Right ventricle myocardium superior (tissue), 1 donor: ENCODE results near the gene MOB4. TPM values are rescaled to one million over a fixed set of nuclear protein-coding genes. Genes with fewer than 3 reads are reported as not detected.
"Not testable (repeated sequence)": the region's sequence is repeated elsewhere in the genome, so short reads cannot be mapped to it uniquely, and the experiment has no call there.

ENCODE experiments used
- ATAC-seq: fragments of 200-7000 bp; cut with Tn5 transposase; one replicate; pipeline ENCODE4 v1.9.1; 2020; ENCODE audit warnings: mild to moderate bottlenecking; ENCODE audit not compliant: poor library complexity
- DNase-seq: peaks from one replicate; pipeline ENCODE4 v3.0.0-alpha.2; 2020
- intact Hi-C: fragments of 100-400 bp; cut with DNase I; formaldehyde crosslinking; loops from one replicate; pipeline ENCODE4 v1.11.2; 2022
- long read RNA-seq: library from polyadenylated mRNA; unstranded; transcript quantifications from one replicate; pipeline ENCODE4 v2.0.0, GENCODE V29; 2021
- total RNA-seq: library from RNA; stranded (reverse); fragmentation: NEBNext Ultra II Directional; extraction: Animal tissue kit (Norgen Biotek cat#: 25700); gene quantifications from one replicate; pipeline ENCODE4 v1.2.1, GENCODE V29; 2021
- donor health status: DM: no; HTN: yes; CAD: no; lungs with severe emphysema.

Gene MOB4
- 27.6 TPM for total RNA-seq
- long read RNA-seq, transcript MOB4-202 (8 exons, 3,986 nt): major isoform, 127 of 140 reads
- long read RNA-seq, transcript MOB4-207 (7 exons, 1,021 nt): minor isoform, 8 of 140 reads
- long read RNA-seq, partial matches to known transcripts: 0 of 140 reads
- long read RNA-seq, other reads (novel, unspliced or antisense): 4 of 140 reads

- peak; percentile 99 for ATAC-seq
- peak; percentile 97 for DNase-seq
- intact Hi-C loops: no loop called here
Measured at GRCh38 chr2:197515739-197516392, at the start of gene MOB4. Gene MOB4, plus strand, starts transcription at chr2:197516066. Its CDS starts 21 bp downstream, at chr2:197516087.

GRCh38 chr2:197472166-197472565, 43.7 kb upstream of the MOB4 start:
- no peak for ATAC-seq
- intact Hi-C loops: no loop called here

GRCh38 chr2:197477797-197478196, 38.1 kb upstream of the MOB4 start:
- DNase-seq: no peak
- ATAC-seq: no peak
- intact Hi-C loops: no loop called here

More at GRCh38 chr2:197472166-197472565, 43.7 kb upstream of the MOB4 start:
- no peak for DNase-seq

- ATAC-seq (no peak), DNase-seq (no peak)
- intact Hi-C loops: loop anchor here (10.0 kb wide), 1 partner anchor 76 kb away; no protein-coding TSS in a partner anchor
Measured at GRCh38 chr2:197480165-197481036, 35.5 kb upstream of the MOB4 start.

- intact Hi-C loops: loop anchor here (10.0 kb wide), 1 partner anchor 79 kb away; no protein-coding TSS in a partner anchor
- DNase-seq, ATAC-seq: not testable (repeated sequence)
Measured at GRCh38 chr2:197484248-197484647, 31.6 kb upstream of the MOB4 start.

- intact Hi-C loops: loop anchor here (10.0 kb wide), 1 partner anchor 81 kb away; no protein-coding TSS in a partner anchor
- DNase-seq: no peak
Measured at GRCh38 chr2:197486175-197486574, 29.7 kb upstream of the MOB4 start.

GRCh38 chr2:197487385-197487784, 28.5 kb upstream of the MOB4 start:
- ATAC-seq: no peak
- intact Hi-C loops: loop anchor here (10.0 kb wide), 1 partner anchor 83 kb away; no protein-coding TSS in a partner anchor
- DNase-seq: no peak

More at GRCh38 chr2:197486175-197486574, 29.7 kb upstream of the MOB4 start:
- ATAC-seq: no peak

- ATAC-seq: no peak
- intact Hi-C loops: no loop called here
- no peak for DNase-seq
Measured at GRCh38 chr2:197495433-197496134, 20.3 kb upstream of the MOB4 start.

GRCh38 chr2:197496695-197497094, 19.2 kb upstream of the MOB4 start:
- intact Hi-C loops: no loop called here
- ATAC-seq: no peak
- no peak for DNase-seq

GRCh38 chr2:197497326-197497725, 18.5 kb upstream of the MOB4 start:
- ATAC-seq: no peak
- no peak for DNase-seq
- intact Hi-C loops: no loop called here

GRCh38 chr2:197498235-197498936, 17.5 kb upstream of the MOB4 start:
- intact Hi-C loops: no loop called here

GRCh38 chr2:197498937-197499593, 16.8 kb upstream of the MOB4 start:
- ATAC-seq (peak; percentile 34), DNase-seq (peak; percentile 80)
- intact Hi-C loops: no loop called here

More at GRCh38 chr2:197498235-197498936, 17.5 kb upstream of the MOB4 start:
- DNase-seq (no peak), ATAC-seq (no peak)

GRCh38 chr2:197499594-197500502, 16.0 kb upstream of the MOB4 start, which contains the start of the genes HSPD1 and HSPE1:
Gene HSPD1, minus strand, starts transcription at chr2:197499840. Its CDS starts 992 bp downstream, at chr2:197498848.
Gene HSPE1, plus strand, starts transcription at chr2:197500379. Its CDS starts 58 bp downstream, at chr2:197500437.
- intact Hi-C loops: loop anchor here (10.0 kb wide), 1 partner anchor 205 kb away; the partner anchor contains the start of gene MARS2
- peak; percentile 97 for DNase-seq
- peak; percentile 96 for ATAC-seq

GRCh38 chr2:197500503-197501131, 15.2 kb upstream of the MOB4 start:
- intact Hi-C loops: loop anchor here (10.0 kb wide), 1 partner anchor 204 kb away; the partner anchor contains the start of gene MARS2
- no peak for DNase-seq
- peak; percentile 4 for ATAC-seq

GRCh38 chr2:197502201-197502600, 13.7 kb upstream of the MOB4 start:
- DNase-seq (no peak), ATAC-seq (no peak)
- intact Hi-C loops: loop anchor here (10.0 kb wide), 1 partner anchor 203 kb away; the partner anchor contains the start of gene MARS2
